Endothelial cell (in vitro differentiated cells): Measurements from ENCODE around the gene FCHO1. TPM values are rescaled to one million over a fixed set of nuclear protein-coding genes. Genes with fewer than 3 reads are reported as not detected.
"Not testable (repeated sequence)": the region's sequence is repeated elsewhere in the genome, so short reads cannot be mapped to it uniquely, and the experiment has no call there.

Experiments used
- DNase-seq: peaks from one replicate; pipeline ENCODE4 v3.0.0; 2021; ENCODE audit warnings: low spot score
- H3K27ac Mint-ChIP-seq: one replicate; pipeline ENCODE4 v1.8.0; 2021; ENCODE audit warnings: mixed read lengths, inconsistent platforms; ENCODE audit not compliant: unreplicated experiment
- H3K27me3 Mint-ChIP-seq: one replicate; pipeline ENCODE4 v1.8.0; 2021; ENCODE audit warnings: mild to moderate bottlenecking, moderate library complexity, mixed read lengths, inconsistent platforms; ENCODE audit not compliant: unreplicated experiment
- H3K36me3 Mint-ChIP-seq: one replicate; pipeline ENCODE4 v1.8.0; 2021; ENCODE audit warnings: mild to moderate bottlenecking, low read depth, mixed read lengths, inconsistent platforms; ENCODE audit not compliant: unreplicated experiment
- H3K4me1 Mint-ChIP-seq: one replicate; pipeline ENCODE4 v1.8.0; 2021; ENCODE audit warnings: mild to moderate bottlenecking, mixed read lengths, inconsistent platforms; ENCODE audit not compliant: unreplicated experiment
- H3K4me3 Mint-ChIP-seq: one replicate; pipeline ENCODE4 v1.8.0; 2021; ENCODE audit warnings: mild to moderate bottlenecking, mixed read lengths, inconsistent platforms; ENCODE audit not compliant: unreplicated experiment
- H3K9me3 Mint-ChIP-seq: one replicate; pipeline ENCODE4 v1.8.0; 2021; ENCODE audit warnings: mixed read lengths, inconsistent platforms; ENCODE audit not compliant: unreplicated experiment
- CTCF ChIP-seq: fragments of 200-600 bp; sonication (generic); IDR thresholded peaks from one replicate; pipeline ENCODE4 v1.5.0; 2021; ENCODE audit warnings: antibody characterized with exemption; ENCODE audit not compliant: unreplicated experiment
- total RNA-seq: library from RNA; stranded (reverse); fragmentation: NEBNext Ultra II Directional; extraction: Animal tissue kit (Norgen Biotek cat#: 25700); gene quantifications from one replicate; pipeline ENCODE4 v1.2.1, GENCODE V29; 2021; ENCODE audit not compliant: unreplicated experiment

Gene FCHO1
- total RNA-seq, 1 donor from 2014 or later = 2.7 TPM

- no peak for TF ChIP-seq CTCF
- Mint-ChIP-seq H3K4me3 (no peak overlapping the region), H3K27ac (no peak overlapping the region), H3K36me3 (no peaks in the 10 kb centered on the region), H3K9me3 (no peaks in the 10 kb centered on the region), H3K4me1 (no peaks in the 10 kb centered on the region), H3K27me3 (peaks cover 7% of the 10 kb centered on the region)
- DNase-seq = peak; percentile 60
Observed at GRCh38 chr19:17778251-17778967, 27.1 kb downstream of the FCHO1 start.

GRCh38 chr19:17778968-17779929 is 28.0 kb downstream of the FCHO1 start:
- Mint-ChIP-seq H3K4me1 (no peaks in the 10 kb centered on the region), H3K27ac (no peak overlapping the region), H3K4me3 (no peak overlapping the region), H3K27me3 (peaks cover 7% of the 10 kb centered on the region), H3K36me3 (no peaks in the 10 kb centered on the region), H3K9me3 (no peaks in the 10 kb centered on the region)
- no peak for TF ChIP-seq CTCF
- DNase-seq = no peak

GRCh38 chr19:17780781-17781180 is 29.5 kb downstream of the FCHO1 start:
- no peaks in the 10 kb centered on the region for H3K36me3 Mint-ChIP-seq
- no peak overlapping the region for H3K27ac Mint-ChIP-seq
- peaks cover 7% of the 10 kb centered on the region for H3K27me3 Mint-ChIP-seq
- no peak for DNase-seq
- H3K4me1 Mint-ChIP-seq = no peaks in the 10 kb centered on the region
- no peaks in the 10 kb centered on the region for H3K9me3 Mint-ChIP-seq
- no peak for TF ChIP-seq CTCF
- H3K4me3 Mint-ChIP-seq = no peak overlapping the region

GRCh38 chr19:17783721-17784120 is 32.4 kb downstream of the FCHO1 start:
- H3K4me1 Mint-ChIP-seq, DNase-seq, H3K36me3 Mint-ChIP-seq, H3K27me3 Mint-ChIP-seq, H3K9me3 Mint-ChIP-seq, H3K27ac Mint-ChIP-seq, H3K4me3 Mint-ChIP-seq: not testable (repeated sequence)

GRCh38 chr19:17784201-17785008 is 33.1 kb downstream of the FCHO1 start:
- Mint-ChIP-seq H3K4me3 (no peak overlapping the region), H3K27me3 (peaks cover 2% of the 10 kb centered on the region), H3K27ac (no peak overlapping the region)

More at GRCh38 chr19:17784201-17785008, 33.1 kb downstream of the FCHO1 start:
- H3K36me3 Mint-ChIP-seq = no peaks in the 10 kb centered on the region
- peak; percentile 89 for TF ChIP-seq CTCF
- no peaks in the 10 kb centered on the region for H3K9me3 Mint-ChIP-seq
- DNase-seq = peak; percentile 68
- H3K4me1 Mint-ChIP-seq = no peaks in the 10 kb centered on the region
